AG09309 (cell line): ENCODE data around the gene MAPK8.

Experiments
- DNase-seq: peaks from one replicate; pipeline ENCODE4 v3.0.0-alpha.2; 2010; ENCODE audit warnings: low read depth
- H3K4me3 ChIP-seq: 2 replicates; pipeline ENCODE4 v1.5.1; 2011; ENCODE audit warnings: mild to moderate bottlenecking, low read depth, low read length, moderate library complexity; ENCODE audit not compliant: control insufficient read depth
- TF ChIP-seq, protein P1 (sequence below): IDR thresholded peaks from 2 replicates; pipeline ENCODE4 v1.5.1; 2011; ENCODE audit warnings: mild to moderate bottlenecking, low read depth, low read length, inconsistent platforms; ENCODE audit not compliant: insufficient read depth, control insufficient read depth; ENCODE audit errors: missing control alignments

MAPK8 gene

DNA sequence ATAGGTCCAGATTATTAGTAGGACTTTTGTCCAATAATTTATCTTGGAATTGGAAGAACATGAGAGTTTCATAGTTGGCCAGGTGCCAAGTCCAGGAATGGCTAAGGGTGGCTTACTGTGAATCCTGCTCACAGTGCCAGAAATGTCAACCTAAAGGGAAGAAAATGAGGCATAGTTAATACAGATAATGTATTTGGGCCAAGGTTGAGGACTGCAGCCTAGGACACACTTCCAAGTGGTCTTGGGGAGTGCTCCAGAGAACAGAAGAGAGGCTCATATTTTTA, 78.2 kb downstream of the MAPK8 start:
- TF ChIP-seq, protein P1, sequence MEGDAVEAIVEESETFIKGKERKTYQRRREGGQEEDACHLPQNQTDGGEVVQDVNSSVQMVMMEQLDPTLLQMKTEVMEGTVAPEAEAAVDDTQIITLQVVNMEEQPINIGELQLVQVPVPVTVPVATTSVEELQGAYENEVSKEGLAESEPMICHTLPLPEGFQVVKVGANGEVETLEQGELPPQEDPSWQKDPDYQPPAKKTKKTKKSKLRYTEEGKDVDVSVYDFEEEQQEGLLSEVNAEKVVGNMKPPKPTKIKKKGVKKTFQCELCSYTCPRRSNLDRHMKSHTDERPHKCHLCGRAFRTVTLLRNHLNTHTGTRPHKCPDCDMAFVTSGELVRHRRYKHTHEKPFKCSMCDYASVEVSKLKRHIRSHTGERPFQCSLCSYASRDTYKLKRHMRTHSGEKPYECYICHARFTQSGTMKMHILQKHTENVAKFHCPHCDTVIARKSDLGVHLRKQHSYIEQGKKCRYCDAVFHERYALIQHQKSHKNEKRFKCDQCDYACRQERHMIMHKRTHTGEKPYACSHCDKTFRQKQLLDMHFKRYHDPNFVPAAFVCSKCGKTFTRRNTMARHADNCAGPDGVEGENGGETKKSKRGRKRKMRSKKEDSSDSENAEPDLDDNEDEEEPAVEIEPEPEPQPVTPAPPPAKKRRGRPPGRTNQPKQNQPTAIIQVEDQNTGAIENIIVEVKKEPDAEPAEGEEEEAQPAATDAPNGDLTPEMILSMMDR = no peak
- no peak overlapping the region for H3K4me3 ChIP-seq
- DNase-seq = no peak

DNA sequence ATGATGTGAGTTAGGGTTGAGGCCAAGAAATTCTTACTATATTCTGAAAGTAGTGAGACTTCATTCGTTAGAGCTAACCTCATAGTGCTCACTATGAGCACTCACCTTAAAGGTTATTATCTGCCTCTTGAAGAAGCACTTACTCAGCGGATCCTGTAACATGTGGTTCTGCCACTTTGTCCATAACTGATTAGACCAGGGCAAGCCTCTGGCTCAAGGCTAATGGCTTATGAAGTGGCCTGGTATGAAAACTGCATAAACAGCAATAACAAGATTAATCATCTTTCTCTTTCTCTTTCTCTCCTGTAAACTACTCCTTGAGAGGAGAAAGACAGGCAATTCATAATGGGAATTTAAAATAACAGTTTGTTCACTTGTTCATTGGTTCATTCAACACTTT, 82.8 kb downstream of the MAPK8 start:
- TF ChIP-seq, protein P1 = no peak
- H3K4me3 ChIP-seq = no peak overlapping the region
- DNase-seq = no peak

DNA sequence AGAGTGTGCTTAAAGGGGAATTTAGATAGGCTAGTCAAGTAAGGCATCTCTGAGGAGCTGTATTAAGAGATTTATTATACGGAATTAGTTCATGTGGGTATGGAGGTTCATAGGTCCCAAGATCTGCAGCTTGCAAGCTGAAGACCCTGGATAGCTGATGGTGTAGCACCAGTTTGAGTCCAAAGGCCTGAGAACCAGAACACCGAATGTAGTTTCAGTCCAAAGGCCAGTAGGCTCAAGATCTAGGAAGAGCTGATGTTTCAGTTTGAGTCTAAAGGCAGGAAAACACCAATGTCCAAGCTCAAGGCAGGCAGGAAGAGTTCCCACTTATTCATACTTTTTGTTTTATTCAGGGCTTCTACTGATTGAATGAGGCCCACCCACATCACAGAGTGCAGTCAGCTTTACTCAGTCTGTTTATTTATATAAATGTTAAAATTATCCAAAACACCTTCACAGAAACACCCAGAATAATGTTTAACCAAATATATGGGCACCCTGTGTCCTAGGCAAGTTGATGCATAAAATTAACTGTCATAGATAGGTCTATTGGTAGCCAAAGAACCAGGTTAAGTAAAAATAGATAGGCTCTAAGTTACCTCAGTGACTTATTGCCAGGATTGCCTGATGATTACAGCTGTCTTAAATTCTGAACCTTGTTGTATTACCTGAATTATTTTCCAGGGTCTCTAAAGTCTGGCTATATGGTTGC, 83.5 kb downstream of the MAPK8 start:
- TF ChIP-seq, protein P1 = no peak
- no peak overlapping the region for H3K4me3 ChIP-seq
- no peak for DNase-seq

DNA sequence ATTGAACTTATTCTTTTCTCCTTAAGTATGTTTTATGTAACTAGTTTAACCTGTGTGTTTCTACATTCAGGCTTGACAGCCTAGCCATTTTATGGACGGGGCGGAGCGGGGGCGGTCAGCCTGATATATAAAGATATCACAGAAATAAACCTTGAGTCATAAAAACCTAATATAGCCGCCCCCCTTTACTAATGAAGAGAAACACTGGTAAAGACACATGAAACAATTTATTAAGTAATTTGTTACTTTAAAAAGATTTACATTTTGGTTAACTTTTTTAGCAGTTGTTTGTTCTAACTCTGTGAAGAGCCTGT, 84.0 kb downstream of the MAPK8 start:
- TF ChIP-seq, protein P1 = no peak
- no peak overlapping the region for H3K4me3 ChIP-seq
- no peak for DNase-seq

DNA sequence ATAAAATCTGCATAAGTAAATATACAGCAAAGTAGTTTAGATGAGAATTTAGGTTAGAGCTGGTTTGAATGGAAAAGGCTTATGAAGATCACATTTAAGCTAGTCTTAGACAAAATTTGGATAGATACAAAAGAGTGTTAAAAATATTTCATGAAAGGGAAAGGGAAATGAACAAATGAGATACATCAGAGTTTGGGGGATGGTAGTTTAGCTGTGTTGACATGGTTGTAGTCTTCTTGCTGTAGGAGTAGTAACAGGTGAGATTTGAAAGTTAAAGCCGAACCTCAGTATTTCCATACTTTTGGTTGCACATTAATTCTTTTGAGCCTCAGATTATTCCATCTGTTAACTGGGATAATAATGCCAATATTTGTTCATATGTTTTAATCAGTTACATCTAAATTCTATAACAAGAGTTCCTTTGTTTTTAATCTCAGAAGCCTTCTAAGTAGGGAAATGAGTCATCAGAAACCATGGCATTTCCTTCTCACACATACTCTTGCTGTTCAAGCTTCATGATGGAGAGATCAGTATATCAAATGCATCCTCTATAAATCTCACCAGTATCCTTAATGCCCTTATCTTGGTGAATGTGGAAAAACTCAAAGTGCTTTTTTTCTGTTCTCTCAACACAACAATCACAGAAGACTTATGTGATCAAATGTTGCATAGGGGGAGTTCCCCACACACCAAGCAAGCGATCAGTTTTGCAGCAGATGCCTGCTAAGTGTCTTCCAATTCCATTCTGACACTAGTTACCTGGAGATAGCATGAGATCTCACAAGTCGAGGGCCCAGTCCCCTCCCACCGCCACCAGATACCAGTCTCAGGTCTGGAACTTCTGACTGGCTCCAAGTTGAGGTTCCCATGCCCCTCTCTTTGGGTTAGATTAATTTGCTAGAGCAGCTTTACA, 84.7 kb downstream of the MAPK8 start:
- DNase-seq = no peak
- no peak overlapping the region for H3K4me3 ChIP-seq
- TF ChIP-seq, protein P1 = no peak

DNA sequence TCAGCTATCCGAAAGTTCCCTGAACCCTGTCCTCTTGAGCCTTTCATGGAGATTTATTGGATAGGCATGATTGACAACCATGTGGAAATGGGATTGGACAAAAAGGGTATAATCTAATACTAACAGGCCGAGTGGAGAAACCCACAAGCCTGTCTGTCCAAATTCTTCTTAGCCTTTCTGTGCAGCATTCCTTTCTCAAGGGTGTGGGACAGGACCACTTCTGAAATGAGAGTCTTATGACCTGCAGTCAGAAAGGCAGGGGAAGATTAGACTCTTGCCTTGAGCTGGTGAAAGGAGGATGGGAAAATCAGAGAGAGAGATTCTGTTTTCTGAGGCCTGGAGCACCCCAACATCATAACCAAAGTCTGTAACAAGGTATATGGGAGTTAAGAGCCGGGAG, 85.5 kb downstream of the MAPK8 start:
- TF ChIP-seq, protein P1 = no peak
- H3K4me3 ChIP-seq = no peak overlapping the region
- no peak for DNase-seq
